Measurements from ENCODE around the gene WWC1.

The WWC1 gene

GRCh38 chr5:168494057-168494555 is 202.7 kb downstream of the WWC1 start:
- DNase-seq (ENCODE audit: low read depth): no peak

GRCh38 chr5:168502563-168503237 is 211.3 kb downstream of the WWC1 start:
- no peak for DNase-seq (ENCODE audit: low read depth)

- no peak for DNase-seq (ENCODE audit: low read depth)
Observed at GRCh38 chr5:168513861-168514428, 222.5 kb downstream of the WWC1 start.

Measured in stimulated activated CD8-positive, alpha-beta memory T cell treated with anti-CD3 and anti-CD28 coated beads, Interleukin-4, amount 100 ng/mL, for 24 hours (primary cell).